HepG2 (cell line): ENCODE data around the gene CHKA. TPM values are rescaled to one million over a fixed set of nuclear protein-coding genes. Genes with fewer than 3 reads are reported as not detected.

Experiments used
- ARNT ChIP-seq: fragments of 450-650 bp; IDR thresholded peaks from 2 replicates; pipeline ENCODE4 v1.6.1; 2017
- GFI1 ChIP-seq: sonication (generic); formaldehyde crosslinking; IDR thresholded peaks from 2 replicates; pipeline ENCODE4 v1.5.0; 2020; ENCODE audit warnings: missing genetic modification reagents, mild to moderate bottlenecking, borderline replicate concordance
- MTERF4 ChIP-seq: sonication (generic); formaldehyde crosslinking; IDR thresholded peaks from 2 replicates; pipeline ENCODE4 v1.8.0; 2023; ENCODE audit warnings: mild to moderate bottlenecking, missing genetic modification reagents
- MTF1 ChIP-seq: sonication (generic); formaldehyde crosslinking; IDR thresholded peaks from 2 replicates; pipeline ENCODE4 v1.5.0; 2020; ENCODE audit warnings: missing genetic modification reagents
- PRMT3 ChIP-seq: sonication (generic); formaldehyde crosslinking; IDR thresholded peaks from 2 replicates; pipeline ENCODE4 v1.8.1; 2022; ENCODE audit warnings: low read depth, mild to moderate bottlenecking, moderate library complexity, missing genetic modification reagents, borderline replicate concordance
- SALL1 ChIP-seq: sonication (generic); formaldehyde crosslinking; IDR thresholded peaks from 2 replicates; pipeline ENCODE4 v1.8.0; 2022; ENCODE audit warnings: mild to moderate bottlenecking, missing genetic modification reagents
- SIX4 ChIP-seq: sonication (generic); formaldehyde crosslinking; IDR thresholded peaks from 2 replicates; pipeline ENCODE4 v1.4.0; 2020; ENCODE audit warnings: missing genetic modification reagents
- SOX13 ChIP-seq, 3 experiments: fragments of 450-650 bp in 1 of 3; sonication (generic) in 1 of 3; formaldehyde crosslinking in 1 of 3; IDR thresholded peaks in 2 of 3; conservative IDR thresholded peaks in 1 of 3; 2 replicates each; pipeline versions ENCODE4 v1.5.0 to v1.6.1; 2016 to 2020; ENCODE audit warnings: antibody characterized with exemption in 1 of 3, mild to moderate bottlenecking in 1 of 3, missing compliant biosample characterization in 1 of 3, missing genetic modification reagents in 1 of 3, moderate library complexity in 1 of 3
- ZNF230 ChIP-seq: sonication (generic); formaldehyde crosslinking; IDR thresholded peaks from 2 replicates; pipeline ENCODE4 v1.4.0; 2020; ENCODE audit warnings: mild to moderate bottlenecking, missing genetic modification reagents
- ZNF362 ChIP-seq: sonication (generic); formaldehyde crosslinking; IDR thresholded peaks from 2 replicates; pipeline ENCODE4 v1.4.0; 2020; ENCODE audit warnings: missing genetic modification reagents, mild to moderate bottlenecking, borderline replicate concordance
- ZNF430 ChIP-seq: sonication (generic); formaldehyde crosslinking; IDR thresholded peaks from 2 replicates; pipeline ENCODE4 v1.9.0; 2021; ENCODE audit warnings: mild to moderate bottlenecking, missing genetic modification reagents
- ZNF530 ChIP-seq: sonication (generic); formaldehyde crosslinking; IDR thresholded peaks from 2 replicates; pipeline ENCODE4 v1.5.0; 2020; ENCODE audit warnings: low read depth, mild to moderate bottlenecking, missing genetic modification reagents
- ZNF557 ChIP-seq: sonication (generic); formaldehyde crosslinking; IDR thresholded peaks from 2 replicates; pipeline ENCODE4 v1.4.0; 2020; ENCODE audit warnings: missing genetic modification reagents
- polyA plus RNA-seq, 8 experiments: library from polyadenylated mRNA; depleted of rRNA in 3 of 8; stranded (reverse) in 7 of 8; unstranded in 1 of 8; fragments of >200 nt; fragmentation: Illumina TruSeq in 4 of 8; extraction: Trizol in 4 of 8; gene quantifications; 2 replicates each; pipeline versions ENCODE4 v1.2.1 to v1.2.3, GENCODE V29; 2011 to 2016; ENCODE audit warnings: low read depth in 4 of 8, missing spikeins in 1 of 8, mixed read lengths in 1 of 8; ENCODE audit not compliant: insufficient read depth in 1 of 8
- total RNA-seq, 5 experiments: library from RNA; depleted of rRNA; stranded (reverse); fragments of >200 nt; fragmentation: Illumina TruSeq; extraction: Trizol; gene quantifications; 2 replicates each; pipeline ENCODE4 v1.2.3, GENCODE V29; 2016; ENCODE audit warnings: low read depth in 1 of 5
- TF ChIP-seq, protein P1 (sequence below): sonication (generic); formaldehyde crosslinking; IDR thresholded peaks from 2 replicates; pipeline ENCODE4 v1.8.0; 2022; ENCODE audit warnings: missing genetic modification reagents, low read depth, mild to moderate bottlenecking, borderline replicate concordance
- TF ChIP-seq, protein P2 (sequence below): IDR thresholded peaks from 2 replicates; pipeline ENCODE4 v1.6.1; 2016; ENCODE audit warnings: missing compliant biosample characterization, missing genetic modification reagents, borderline replicate concordance
- TF ChIP-seq, protein P3 (sequence below): IDR thresholded peaks from 2 replicates; pipeline ENCODE4 v1.4.0; 2020; ENCODE audit warnings: mild to moderate bottlenecking, missing genetic modification reagents
- TF ChIP-seq, protein P4 (sequence below): sonication (generic); formaldehyde crosslinking; IDR thresholded peaks from 2 replicates; pipeline ENCODE4 v1.4.0; 2020; ENCODE audit warnings: mild to moderate bottlenecking, missing genetic modification reagents

CHKA gene
- total and polyA plus RNA-seq, 2 of the 13 experiments (the other 11 are each of a cell fraction or from before 2014, with no cell fraction given), result 71.6 to 92.7 TPM

DNA sequence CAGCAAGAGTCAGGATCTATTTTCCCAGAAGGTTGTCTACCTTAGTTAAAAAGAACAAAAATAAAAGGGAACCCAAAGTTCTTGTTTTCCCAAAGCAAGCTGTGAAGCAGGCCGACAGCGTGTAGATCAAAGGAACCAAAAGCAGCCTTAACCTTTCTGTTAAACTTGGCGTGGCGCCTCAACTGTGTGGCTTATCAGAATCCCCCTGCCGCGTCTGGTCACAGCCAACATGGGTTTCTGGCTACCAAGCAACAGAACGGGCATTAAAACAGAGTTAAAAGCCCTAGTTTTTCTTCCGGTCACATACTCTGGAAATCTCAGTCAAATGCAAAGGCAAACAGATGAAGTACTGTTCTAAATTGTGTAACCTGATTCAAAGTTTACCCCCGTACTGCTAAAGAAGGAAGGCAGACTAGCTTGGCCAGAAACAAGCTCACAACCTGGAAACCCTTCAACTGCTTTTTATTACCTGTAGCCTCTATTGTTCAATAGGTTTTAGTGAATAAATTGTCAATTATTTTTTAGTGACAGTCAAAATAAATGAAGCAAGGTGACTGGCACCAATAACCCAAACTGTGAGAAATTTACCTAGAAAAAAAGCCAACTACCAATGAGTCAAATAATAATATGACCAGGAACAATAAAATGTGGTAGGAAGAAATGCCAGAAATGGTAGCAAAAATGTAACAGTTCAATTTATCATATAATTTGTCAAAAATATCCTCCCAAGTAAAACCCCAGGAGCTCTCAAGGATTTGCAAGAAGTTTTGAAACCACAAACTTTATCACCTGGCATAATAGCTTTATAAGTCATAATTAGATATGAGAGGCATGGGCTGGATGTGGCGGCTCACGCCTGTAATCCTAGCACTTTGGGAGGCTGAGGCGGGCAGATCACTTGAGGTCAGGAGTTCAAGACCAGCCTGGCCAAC lies 21.4 kb downstream of the CHKA start (continued):
- no peak for TF ChIP-seq MTERF4 (CRISPR knock-in tag)
- TF ChIP-seq, protein P1, sequence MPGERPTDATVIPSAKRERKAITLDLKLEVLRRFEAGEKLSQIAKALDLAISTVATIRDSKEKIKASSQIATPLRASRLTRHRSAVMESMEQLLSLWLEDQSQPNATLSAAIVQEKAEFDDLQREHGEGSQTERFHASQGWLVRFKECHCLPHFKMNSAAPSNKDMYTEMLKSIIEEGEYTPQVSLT (CRISPR knock-in tag), result no peak
- peak; percentile 83 for TF ChIP-seq ZNF362
- peak; percentile 99 for TF ChIP-seq GFI1 (CRISPR knock-in tag)
- 0 out of 2 replicates have a peak, but pooled peaks have one; percentile 29 for TF ChIP-seq ZNF430 (CRISPR knock-in tag)
- TF ChIP-seq, protein P2, sequence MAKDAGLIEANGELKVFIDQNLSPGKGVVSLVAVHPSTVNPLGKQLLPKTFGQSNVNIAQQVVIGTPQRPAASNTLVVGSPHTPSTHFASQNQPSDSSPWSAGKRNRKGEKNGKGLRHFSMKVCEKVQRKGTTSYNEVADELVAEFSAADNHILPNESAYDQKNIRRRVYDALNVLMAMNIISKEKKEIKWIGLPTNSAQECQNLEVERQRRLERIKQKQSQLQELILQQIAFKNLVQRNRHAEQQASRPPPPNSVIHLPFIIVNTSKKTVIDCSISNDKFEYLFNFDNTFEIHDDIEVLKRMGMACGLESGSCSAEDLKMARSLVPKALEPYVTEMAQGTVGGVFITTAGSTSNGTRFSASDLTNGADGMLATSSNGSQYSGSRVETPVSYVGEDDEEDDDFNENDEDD (CRISPR knock-in tag), result peak; percentile 28; the same call in 1 of the 2 replicates
- TF ChIP-seq SIX4 (CRISPR knock-in tag), result peak; percentile 75
- no peak for TF ChIP-seq PRMT3 (CRISPR knock-in tag)
- TF ChIP-seq ARNT, result no peak
- TF ChIP-seq SOX13 (IDR thresholded peaks at IDR 0.05), result 0 out of 2 replicates have a peak, but pooled peaks have one; percentile 60
- peak in 1 of 2 experiments; percentile 93; a peak in 2 of 4 replicates for TF ChIP-seq SOX13 (CRISPR knock-in tag; conservative IDR thresholded peaks at IDR 0.05 in 1 of 2, IDR thresholded peaks at IDR 0.05 in 1 of 2)
- peak; percentile 76; the same call in 1 of the 2 replicates for TF ChIP-seq ZNF230
- TF ChIP-seq, protein P3, sequence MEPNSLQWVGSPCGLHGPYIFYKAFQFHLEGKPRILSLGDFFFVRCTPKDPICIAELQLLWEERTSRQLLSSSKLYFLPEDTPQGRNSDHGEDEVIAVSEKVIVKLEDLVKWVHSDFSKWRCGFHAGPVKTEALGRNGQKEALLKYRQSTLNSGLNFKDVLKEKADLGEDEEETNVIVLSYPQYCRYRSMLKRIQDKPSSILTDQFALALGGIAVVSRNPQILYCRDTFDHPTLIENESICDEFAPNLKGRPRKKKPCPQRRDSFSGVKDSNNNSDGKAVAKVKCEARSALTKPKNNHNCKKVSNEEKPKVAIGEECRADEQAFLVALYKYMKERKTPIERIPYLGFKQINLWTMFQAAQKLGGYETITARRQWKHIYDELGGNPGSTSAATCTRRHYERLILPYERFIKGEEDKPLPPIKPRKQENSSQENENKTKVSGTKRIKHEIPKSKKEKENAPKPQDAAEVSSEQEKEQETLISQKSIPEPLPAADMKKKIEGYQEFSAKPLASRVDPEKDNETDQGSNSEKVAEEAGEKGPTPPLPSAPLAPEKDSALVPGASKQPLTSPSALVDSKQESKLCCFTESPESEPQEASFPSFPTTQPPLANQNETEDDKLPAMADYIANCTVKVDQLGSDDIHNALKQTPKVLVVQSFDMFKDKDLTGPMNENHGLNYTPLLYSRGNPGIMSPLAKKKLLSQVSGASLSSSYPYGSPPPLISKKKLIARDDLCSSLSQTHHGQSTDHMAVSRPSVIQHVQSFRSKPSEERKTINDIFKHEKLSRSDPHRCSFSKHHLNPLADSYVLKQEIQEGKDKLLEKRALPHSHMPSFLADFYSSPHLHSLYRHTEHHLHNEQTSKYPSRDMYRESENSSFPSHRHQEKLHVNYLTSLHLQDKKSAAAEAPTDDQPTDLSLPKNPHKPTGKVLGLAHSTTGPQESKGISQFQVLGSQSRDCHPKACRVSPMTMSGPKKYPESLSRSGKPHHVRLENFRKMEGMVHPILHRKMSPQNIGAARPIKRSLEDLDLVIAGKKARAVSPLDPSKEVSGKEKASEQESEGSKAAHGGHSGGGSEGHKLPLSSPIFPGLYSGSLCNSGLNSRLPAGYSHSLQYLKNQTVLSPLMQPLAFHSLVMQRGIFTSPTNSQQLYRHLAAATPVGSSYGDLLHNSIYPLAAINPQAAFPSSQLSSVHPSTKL (CRISPR knock-in tag), result peak; percentile 91
- TF ChIP-seq ZNF557, result peak; percentile 48; the same call in 1 of the 2 replicates
- TF ChIP-seq ZNF530 (CRISPR knock-in tag), result no peak
- TF ChIP-seq, protein P4, sequence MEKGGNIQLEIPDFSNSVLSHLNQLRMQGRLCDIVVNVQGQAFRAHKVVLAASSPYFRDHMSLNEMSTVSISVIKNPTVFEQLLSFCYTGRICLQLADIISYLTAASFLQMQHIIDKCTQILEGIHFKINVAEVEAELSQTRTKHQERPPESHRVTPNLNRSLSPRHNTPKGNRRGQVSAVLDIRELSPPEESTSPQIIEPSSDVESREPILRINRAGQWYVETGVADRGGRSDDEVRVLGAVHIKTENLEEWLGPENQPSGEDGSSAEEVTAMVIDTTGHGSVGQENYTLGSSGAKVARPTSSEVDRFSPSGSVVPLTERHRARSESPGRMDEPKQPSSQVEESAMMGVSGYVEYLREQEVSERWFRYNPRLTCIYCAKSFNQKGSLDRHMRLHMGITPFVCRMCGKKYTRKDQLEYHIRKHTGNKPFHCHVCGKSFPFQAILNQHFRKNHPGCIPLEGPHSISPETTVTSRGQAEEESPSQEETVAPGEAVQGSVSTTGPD (CRISPR knock-in tag), result peak; percentile 67; the same call in 1 of the 2 replicates
- TF ChIP-seq SALL1, result peak; percentile 96
- TF ChIP-seq MTF1, result 0 out of 2 replicates have a peak, but pooled peaks have one; percentile 46
